Ishikawa (cell line): ENCODE results near the gene KCNH5.

ENCODE experiments used
- CEBPB ChIP-seq: IDR thresholded peaks from 2 replicates; pipeline ENCODE4 v1.6.1; 2012
- CREB1 ChIP-seq: IDR thresholded peaks from 2 replicates; pipeline ENCODE4 v1.6.1; 2012; ENCODE audit warnings: low read depth
- EGR1 ChIP-seq: IDR thresholded peaks from 2 replicates; pipeline ENCODE4 v1.6.1; 2012
- EP300 ChIP-seq: IDR thresholded peaks from 2 replicates; pipeline ENCODE4 v1.6.1; 2012; ENCODE audit warnings: borderline replicate concordance
- FOXM1 ChIP-seq: IDR thresholded peaks from 2 replicates; pipeline ENCODE4 v1.6.1; 2012; ENCODE audit warnings: low read depth, borderline replicate concordance
- NFIC ChIP-seq: IDR thresholded peaks from 2 replicates; pipeline ENCODE4 v1.6.1; 2012
- RAD21 ChIP-seq: IDR thresholded peaks from 2 replicates; pipeline ENCODE4 v1.6.1; 2012; ENCODE audit warnings: low read depth
- TAF1 ChIP-seq: IDR thresholded peaks from 2 replicates; pipeline ENCODE4 v1.6.1; 2012; ENCODE audit warnings: low read depth, mild to moderate bottlenecking
- TCF12 ChIP-seq: IDR thresholded peaks from 2 replicates; pipeline ENCODE4 v1.6.1; 2012; ENCODE audit warnings: low read depth
- TEAD4 ChIP-seq: IDR thresholded peaks from 2 replicates; pipeline ENCODE4 v1.6.1; 2012
- YY1 ChIP-seq: IDR thresholded peaks from 2 replicates; pipeline ENCODE4 v1.6.1; 2012; ENCODE audit warnings: low read depth
- ZBTB7A ChIP-seq: IDR thresholded peaks from 2 replicates; pipeline ENCODE4 v1.6.1; 2012; ENCODE audit warnings: low read depth
- TF ChIP-seq, protein P1 (sequence below): IDR thresholded peaks from 2 replicates; pipeline ENCODE4 v1.6.1; 2012
- TF ChIP-seq, protein P2 (sequence below): IDR thresholded peaks from 2 replicates; pipeline ENCODE4 v1.6.1; 2012; ENCODE audit warnings: low read depth, mild to moderate bottlenecking
- TF ChIP-seq, protein P3 (sequence below): IDR thresholded peaks from 2 replicates; pipeline ENCODE4 v1.6.1; 2012

The KCNH5 gene

DNA sequence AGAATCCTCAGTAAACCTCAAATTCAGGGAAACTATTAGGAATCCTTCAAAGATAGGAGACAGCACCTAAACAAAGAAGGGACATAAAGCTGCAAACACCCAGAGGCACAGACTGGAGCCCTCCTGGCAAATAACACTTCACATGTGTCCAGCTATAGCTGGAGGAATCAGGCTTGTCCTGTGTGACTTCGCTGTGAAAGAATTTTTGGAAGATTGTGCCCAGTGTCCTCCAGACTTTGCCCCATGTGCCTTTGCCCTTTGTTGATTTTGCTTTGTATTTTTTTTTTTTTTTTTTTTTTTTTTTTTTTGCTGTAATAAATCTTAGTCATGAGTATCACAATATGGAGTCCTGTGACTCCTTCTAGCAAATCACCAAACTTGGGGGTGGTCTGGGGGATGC lies 136.8 kb downstream of the KCNH5 start:
- TF ChIP-seq YY1 = no peak

DNA sequence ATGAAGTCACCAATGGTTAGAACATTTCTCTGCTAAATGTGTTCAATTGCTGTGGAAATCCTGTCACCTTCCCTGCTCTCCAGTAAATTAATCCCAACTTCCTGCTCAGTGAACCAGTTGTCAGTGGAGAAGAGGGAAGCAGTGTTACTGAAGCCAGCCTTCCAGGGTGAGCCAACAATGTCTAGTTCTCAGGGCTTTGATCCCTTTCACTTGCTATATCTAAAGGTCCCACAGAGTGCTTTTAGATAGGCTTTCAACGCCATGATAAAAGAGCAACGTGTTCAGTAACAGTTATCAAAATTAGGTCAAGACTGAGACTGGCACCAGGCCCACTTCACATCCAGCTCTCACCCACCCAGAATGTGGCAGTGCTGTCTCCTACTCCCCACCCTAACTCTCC lies 139.7 kb downstream of the KCNH5 start:
- no peak for TF ChIP-seq EP300
- TF ChIP-seq, protein P1, sequence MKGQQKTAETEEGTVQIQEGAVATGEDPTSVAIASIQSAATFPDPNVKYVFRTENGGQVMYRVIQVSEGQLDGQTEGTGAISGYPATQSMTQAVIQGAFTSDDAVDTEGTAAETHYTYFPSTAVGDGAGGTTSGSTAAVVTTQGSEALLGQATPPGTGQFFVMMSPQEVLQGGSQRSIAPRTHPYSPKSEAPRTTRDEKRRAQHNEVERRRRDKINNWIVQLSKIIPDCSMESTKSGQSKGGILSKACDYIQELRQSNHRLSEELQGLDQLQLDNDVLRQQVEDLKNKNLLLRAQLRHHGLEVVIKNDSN = no peak
- TF ChIP-seq CEBPB = no peak
- TF ChIP-seq TEAD4 = no peak
- TF ChIP-seq TCF12 = no peak
- TF ChIP-seq, protein P2, sequence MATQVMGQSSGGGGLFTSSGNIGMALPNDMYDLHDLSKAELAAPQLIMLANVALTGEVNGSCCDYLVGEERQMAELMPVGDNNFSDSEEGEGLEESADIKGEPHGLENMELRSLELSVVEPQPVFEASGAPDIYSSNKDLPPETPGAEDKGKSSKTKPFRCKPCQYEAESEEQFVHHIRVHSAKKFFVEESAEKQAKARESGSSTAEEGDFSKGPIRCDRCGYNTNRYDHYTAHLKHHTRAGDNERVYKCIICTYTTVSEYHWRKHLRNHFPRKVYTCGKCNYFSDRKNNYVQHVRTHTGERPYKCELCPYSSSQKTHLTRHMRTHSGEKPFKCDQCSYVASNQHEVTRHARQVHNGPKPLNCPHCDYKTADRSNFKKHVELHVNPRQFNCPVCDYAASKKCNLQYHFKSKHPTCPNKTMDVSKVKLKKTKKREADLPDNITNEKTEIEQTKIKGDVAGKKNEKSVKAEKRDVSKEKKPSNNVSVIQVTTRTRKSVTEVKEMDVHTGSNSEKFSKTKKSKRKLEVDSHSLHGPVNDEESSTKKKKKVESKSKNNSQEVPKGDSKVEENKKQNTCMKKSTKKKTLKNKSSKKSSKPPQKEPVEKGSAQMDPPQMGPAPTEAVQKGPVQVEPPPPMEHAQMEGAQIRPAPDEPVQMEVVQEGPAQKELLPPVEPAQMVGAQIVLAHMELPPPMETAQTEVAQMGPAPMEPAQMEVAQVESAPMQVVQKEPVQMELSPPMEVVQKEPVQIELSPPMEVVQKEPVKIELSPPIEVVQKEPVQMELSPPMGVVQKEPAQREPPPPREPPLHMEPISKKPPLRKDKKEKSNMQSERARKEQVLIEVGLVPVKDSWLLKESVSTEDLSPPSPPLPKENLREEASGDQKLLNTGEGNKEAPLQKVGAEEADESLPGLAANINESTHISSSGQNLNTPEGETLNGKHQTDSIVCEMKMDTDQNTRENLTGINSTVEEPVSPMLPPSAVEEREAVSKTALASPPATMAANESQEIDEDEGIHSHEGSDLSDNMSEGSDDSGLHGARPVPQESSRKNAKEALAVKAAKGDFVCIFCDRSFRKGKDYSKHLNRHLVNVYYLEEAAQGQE = no peak
- TF ChIP-seq TAF1 = no peak
- no peak for TF ChIP-seq CREB1
- no peak for TF ChIP-seq EGR1
- TF ChIP-seq NFIC = no peak
- no peak for TF ChIP-seq ZBTB7A

DNA sequence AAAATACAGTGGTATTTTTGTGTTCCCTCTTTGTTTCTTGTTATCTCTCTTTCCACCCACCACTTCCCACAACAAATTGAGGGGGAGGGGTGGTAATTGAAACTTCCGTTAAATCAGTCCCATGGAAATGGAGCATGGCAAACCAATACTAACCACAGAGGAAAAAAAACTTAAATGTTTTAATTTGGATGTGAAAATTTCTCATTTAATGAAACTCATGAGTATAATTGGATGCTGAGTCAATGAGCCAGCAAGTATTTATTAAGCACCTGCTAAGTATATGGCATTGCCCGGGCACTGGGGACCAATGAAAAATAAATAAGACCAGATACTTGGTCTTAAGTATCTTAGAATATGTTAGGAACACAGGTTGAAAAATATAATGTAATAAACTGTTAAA lies 147.5 kb downstream of the KCNH5 start:
- TF ChIP-seq FOXM1 (no peak), TEAD4 (no peak), TCF12 (no peak), NFIC (no peak), CEBPB (no peak), CREB1 (no peak), YY1 (no peak), RAD21 (no peak), EP300 (no peak), ZBTB7A (no peak), EGR1 (no peak), TAF1 (no peak)
- TF ChIP-seq, protein P1 = no peak
- TF ChIP-seq, protein P2 = no peak
- TF ChIP-seq, protein P3, sequence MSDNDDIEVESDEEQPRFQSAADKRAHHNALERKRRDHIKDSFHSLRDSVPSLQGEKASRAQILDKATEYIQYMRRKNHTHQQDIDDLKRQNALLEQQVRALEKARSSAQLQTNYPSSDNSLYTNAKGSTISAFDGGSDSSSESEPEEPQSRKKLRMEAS = no peak

DNA sequence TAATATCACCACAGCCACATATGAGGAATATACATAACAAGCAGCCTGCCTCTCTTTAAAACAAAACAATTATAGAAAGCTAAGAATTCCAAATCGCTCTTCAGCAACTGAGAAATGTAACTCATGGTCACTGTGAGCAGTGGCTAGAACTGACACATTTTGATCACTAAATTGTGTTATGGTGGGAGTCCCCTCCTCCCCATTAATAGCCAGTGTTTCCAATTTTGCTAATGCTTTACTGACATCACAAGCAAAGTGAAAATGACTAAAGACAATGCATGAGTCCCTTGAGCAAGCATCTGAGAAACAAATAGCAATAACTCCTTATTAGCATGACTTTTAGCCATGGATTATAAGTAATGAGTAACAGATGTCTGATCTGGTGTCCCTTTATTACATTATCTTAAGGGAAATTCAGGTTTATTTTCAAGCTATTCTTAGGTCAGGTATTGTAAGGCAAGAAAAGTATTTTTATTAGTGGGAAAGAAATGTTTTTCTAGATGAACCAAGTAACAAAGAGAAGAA lies 148.3 kb downstream of the KCNH5 start:
- no peak for TF ChIP-seq FOXM1

DNA sequence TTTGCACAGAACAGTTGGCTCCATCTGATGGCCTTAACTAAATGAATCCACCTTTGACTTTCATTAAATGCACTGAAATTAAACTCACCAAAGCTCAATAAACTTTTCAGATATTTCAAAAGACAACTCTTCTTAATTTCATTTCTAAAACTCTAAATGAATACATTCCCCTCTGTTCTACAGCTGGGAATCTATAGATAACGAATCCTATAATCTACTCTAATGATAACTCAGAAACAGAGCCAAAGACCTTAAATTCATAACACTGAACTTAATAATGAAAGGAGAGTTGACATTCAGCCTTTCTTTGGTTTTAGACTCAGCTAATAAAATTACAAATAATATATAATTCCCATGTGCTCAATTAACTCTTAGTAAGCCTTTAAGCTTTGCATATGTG lies 150.5 kb downstream of the KCNH5 start:
- no peak for TF ChIP-seq TAF1
- TF ChIP-seq, protein P3 = no peak
- TF ChIP-seq TCF12 = no peak
- no peak for TF ChIP-seq CREB1
- no peak for TF ChIP-seq YY1
- no peak for TF ChIP-seq EP300
- no peak for TF ChIP-seq ZBTB7A
- TF ChIP-seq RAD21 = no peak
- TF ChIP-seq CEBPB = no peak
- TF ChIP-seq, protein P2 = no peak
- TF ChIP-seq, protein P1 = no peak
- no peak for TF ChIP-seq EGR1
- no peak for TF ChIP-seq TEAD4
- no peak for TF ChIP-seq FOXM1
- no peak for TF ChIP-seq NFIC
